ENCODE results near the gene MFAP1.

GRCh38 chr15:43763819-43764446 is 60.6 kb downstream of the MFAP1 start:
- no peak for TF ChIP-seq CTCF (IDR thresholded peaks at IDR 0.05; ENCODE audit: insufficient read depth, low read length, poor library complexity, severe bottlenecking)
- no peak for TF ChIP-seq EZH2phosphoT487 (conservative IDR thresholded peaks at IDR 0.05; ENCODE audit: low read length)

All from SU-DHL-6 (cell line).